Large intestine (tissue), 3 donors: ENCODE results near the gene SLFN14. TPM values are rescaled to one million over a fixed set of nuclear protein-coding genes. Genes with fewer than 3 reads are reported as not detected.

Experiments used
- DNase-seq, 2 donors: peaks; one replicate each; pipeline versions ENCODE4 v3.0.0 to v3.0.0-alpha.2; 2013
- H3K27ac ChIP-seq: one replicate; pipeline ENCODE4 v1.5.1; 2013; ENCODE audit warnings: low read length
- H3K27me3 ChIP-seq: 2 replicates; pipeline ENCODE4 v1.6.1; 2013; ENCODE audit warnings: low read length; ENCODE audit not compliant: control insufficient read depth, insufficient read depth
- H3K36me3 ChIP-seq: 2 replicates; pipeline ENCODE4 v1.6.1; 2013; ENCODE audit warnings: low read length; ENCODE audit not compliant: control insufficient read depth, insufficient read depth
- H3K4me1 ChIP-seq: one replicate; pipeline ENCODE4 v1.6.1; 2013; ENCODE audit warnings: low read length; ENCODE audit not compliant: control insufficient read depth, insufficient read depth
- H3K4me3 ChIP-seq: one replicate; pipeline ENCODE4 v1.5.1; 2013; ENCODE audit warnings: low read length
- H3K9me3 ChIP-seq: one replicate; pipeline ENCODE4 v1.6.1; 2013; ENCODE audit warnings: mild to moderate bottlenecking, low read depth, low read length, moderate library complexity; ENCODE audit not compliant: control insufficient read depth
- WGBS: methylation state at CpG from one replicate; pipeline ENCODE4 v1.1.5; 2013; ENCODE audit warnings: low lambda C conversion rate; ENCODE audit not compliant: insufficient coverage; 5-methylcytosine and 5-hydroxymethylcytosine counted together
- polyA plus RNA-seq: library from polyadenylated mRNA; unstranded; fragments of 120-200 nt; gene quantifications from one replicate; pipeline ENCODE4 v1.2.1, GENCODE V29; 2013

SLFN14 gene
- polyA plus RNA-seq, 1 donor: 0.21 TPM

GRCh38 chr17:35587074-35587961 is 26.7 kb upstream of the SLFN14 start, which contains the start of gene AP2B1:
AP2B1 (plus strand) TSS chr17:35587322; CDS start chr17:35594031, 6,709 bp downstream.
- peak; percentile 97 to 98 for DNase-seq
- H3K4me1 ChIP-seq: peaks cover 4% of the 10 kb centered on the region
- H3K36me3 ChIP-seq: no peaks in the 10 kb centered on the region
- H3K9me3 ChIP-seq: no peaks in the 10 kb centered on the region
- H3K27ac ChIP-seq: peak within 1 kb of the TSS; percentile 98
- WGBS: no CpG with 5 or more reads among the region's 50 CpGs
- peak within 1 kb of the TSS; percentile 92 for H3K4me3 ChIP-seq
- H3K27me3 ChIP-seq: peaks cover 11% of the 10 kb centered on the region

- Histone ChIP-seq H3K36me3 (no peaks in the 10 kb centered on the region), H3K9me3 (no peaks in the 10 kb centered on the region), H3K27ac (peak overlapping the region; percentile 98), H3K27me3 (peaks cover 11% of the 10 kb centered on the region), H3K4me3 (peak overlapping the region; percentile 92), H3K4me1 (peaks cover 4% of the 10 kb centered on the region)
- WGBS: 0% methylated on average over 1 of the region's 7 CpGs
- no peak for DNase-seq
Observed at GRCh38 chr17:35586569-35587073, 26.0 kb upstream of the SLFN14 start.

- no peak for DNase-seq
- Histone ChIP-seq H3K27me3 (peaks cover 11% of the 10 kb centered on the region), H3K36me3 (no peaks in the 10 kb centered on the region), H3K4me3 (no peak overlapping the region), H3K9me3 (no peaks in the 10 kb centered on the region), H3K4me1 (peaks cover 8% of the 10 kb centered on the region), H3K27ac (no peak overlapping the region)
- WGBS: no CpG with 5 or more reads among the region's 1 CpG
Observed at GRCh38 chr17:35584061-35584460, 23.4 kb upstream of the SLFN14 start.

- 0% methylated on average over 1 of the region's 11 CpGs for WGBS
Observed at GRCh38 chr17:35578929-35579432, 18.4 kb upstream of the SLFN14 start.

GRCh38 chr17:35578197-35578928 is 17.7 kb upstream of the SLFN14 start, which contains the start of gene PEX12:
PEX12 (minus strand) TSS chr17:35578571; CDS start chr17:35578021, 550 bp downstream.
- Histone ChIP-seq H3K9me3 (no peaks in the 10 kb centered on the region), H3K4me1 (peaks cover 7% of the 10 kb centered on the region), H3K4me3 (peak within 1 kb of the TSS; percentile 86), H3K36me3 (peaks cover 9% of the 10 kb centered on the region), H3K27ac (peak within 1 kb of the TSS; percentile 88), H3K27me3 (peaks cover 3% of the 10 kb centered on the region)
- 0% methylated on average over 1 of the region's 45 CpGs for WGBS
- DNase-seq: peak; percentile 90 to 95

More at GRCh38 chr17:35578929-35579432, 18.4 kb upstream of the SLFN14 start:
- Histone ChIP-seq H3K27me3 (peaks cover 8% of the 10 kb centered on the region), H3K36me3 (peaks cover 6% of the 10 kb centered on the region), H3K9me3 (no peaks in the 10 kb centered on the region), H3K27ac (peak overlapping the region; percentile 88), H3K4me1 (peaks cover 7% of the 10 kb centered on the region), H3K4me3 (peak overlapping the region; percentile 86)
- DNase-seq: no peak

GRCh38 chr17:35577830-35578196 is 17.2 kb upstream of the SLFN14 start:
- peak overlapping the region; percentile 86 for H3K4me3 ChIP-seq
- no peaks in the 10 kb centered on the region for H3K9me3 ChIP-seq
- no peaks in the 10 kb centered on the region for H3K27me3 ChIP-seq
- no CpG with 5 or more reads among the region's 8 CpGs for WGBS
- DNase-seq: peak in 1 of 2 donors; percentile 36
- H3K36me3 ChIP-seq: peaks cover 9% of the 10 kb centered on the region
- H3K27ac ChIP-seq: peak overlapping the region; percentile 88
- peaks cover 7% of the 10 kb centered on the region for H3K4me1 ChIP-seq

GRCh38 chr17:35575759-35576158 is 15.1 kb upstream of the SLFN14 start:
- no peak overlapping the region for H3K27ac ChIP-seq
- no peak overlapping the region for H3K4me3 ChIP-seq
- WGBS: no CpG with 5 or more reads among the region's 3 CpGs

GRCh38 chr17:35569405-35569804 is 8.8 kb upstream of the SLFN14 start:
- no CpG with 5 or more reads among the region's 2 CpGs for WGBS
- H3K4me3 ChIP-seq: no peak overlapping the region
- H3K36me3 ChIP-seq: peaks cover 5% of the 10 kb centered on the region
- no peak for DNase-seq
- no peak overlapping the region for H3K27ac ChIP-seq
- no peaks in the 10 kb centered on the region for H3K9me3 ChIP-seq
- peaks cover 2% of the 10 kb centered on the region for H3K27me3 ChIP-seq
- H3K4me1 ChIP-seq: peaks cover 11% of the 10 kb centered on the region

More at GRCh38 chr17:35575759-35576158, 15.1 kb upstream of the SLFN14 start:
- H3K9me3 ChIP-seq: no peaks in the 10 kb centered on the region
- DNase-seq: no peak
- H3K27me3 ChIP-seq: no peaks in the 10 kb centered on the region
- H3K36me3 ChIP-seq: peaks cover 9% of the 10 kb centered on the region
- peaks cover 7% of the 10 kb centered on the region for H3K4me1 ChIP-seq

- Histone ChIP-seq H3K27ac (peak overlapping the region; percentile 90), H3K9me3 (no peaks in the 10 kb centered on the region), H3K27me3 (peaks cover 2% of the 10 kb centered on the region), H3K4me3 (peak overlapping the region; percentile 88), H3K4me1 (peaks cover 11% of the 10 kb centered on the region), H3K36me3 (peaks cover 1% of the 10 kb centered on the region)
- DNase-seq: peak; percentile 31 to 71
- 0% methylated on average over 7 of the region's 15 CpGs for WGBS
Observed at GRCh38 chr17:35568561-35568960, 7.9 kb upstream of the SLFN14 start.

- Histone ChIP-seq H3K27me3 (peaks cover 2% of the 10 kb centered on the region), H3K4me1 (peaks cover 11% of the 10 kb centered on the region), H3K27ac (no peak overlapping the region), H3K4me3 (peak overlapping the region; percentile 88), H3K36me3 (no peaks in the 10 kb centered on the region), H3K9me3 (no peaks in the 10 kb centered on the region)
- 84% methylated on average over 3 of the region's 11 CpGs for WGBS
- DNase-seq: no peak
Observed at GRCh38 chr17:35566968-35567367, 6.3 kb upstream of the SLFN14 start.
